Spleen (tissue), 11 donors: ENCODE results near the gene ALK. TPM values are rescaled to one million over a fixed set of nuclear protein-coding genes. Genes with fewer than 3 reads are reported as not detected.

Source experiments
- DNase-seq: peaks from one replicate; pipeline ENCODE4 v3.0.0-alpha.2; 2020
- H3K27ac ChIP-seq, 8 donors: fragments of 200-600 bp; sonication (generic) in 7 of 8; 1 replicate in 4 of 8; 2 replicates in 4 of 8; pipeline versions ENCODE4 v1.5.0 to v1.8.0; 2016 to 2021; ENCODE audit warnings: inconsistent platforms in 4 of 8, mild to moderate bottlenecking in 4 of 8, moderate library complexity in 1 of 8
- H3K27me3 ChIP-seq, 7 donors: fragments of 200-600 bp; sonication (generic) in 6 of 7; replicated peaks in 1 of 7; 1 replicate in 4 of 7; 2 replicates in 3 of 7; pipeline versions ENCODE4 v1.5.0 to v1.8.0; 2016 to 2021; ENCODE audit warnings: inconsistent platforms in 3 of 7, mild to moderate bottlenecking in 1 of 7
- H3K36me3 ChIP-seq, 6 donors: fragments of 200-600 bp; sonication (generic) in 5 of 6; 1 replicate in 4 of 6; 2 replicates in 2 of 6; pipeline versions ENCODE4 v1.5.0 to v1.8.0; 2016 to 2021; ENCODE audit warnings: inconsistent platforms in 2 of 6
- H3K4me1 ChIP-seq, 6 donors: fragments of 200-600 bp; sonication (generic) in 5 of 6; 1 replicate in 3 of 6; 2 replicates in 3 of 6; pipeline versions ENCODE4 v1.5.0 to v1.8.0; 2016 to 2021; ENCODE audit warnings: inconsistent platforms in 3 of 6
- H3K4me3 ChIP-seq, 8 donors: fragments of 200-600 bp; sonication (generic) in 7 of 8; 1 replicate in 4 of 8; 2 replicates in 4 of 8; pipeline versions ENCODE4 v1.5.0 to v1.8.0; 2016 to 2021; ENCODE audit warnings: inconsistent platforms in 4 of 8, mild to moderate bottlenecking in 4 of 8, moderate library complexity in 2 of 8
- H3K9me3 ChIP-seq, 8 donors: fragments of 200-600 bp; sonication (generic) in 7 of 8; 1 replicate in 4 of 8; 2 replicates in 4 of 8; pipeline versions ENCODE4 v1.5.0 to v1.8.0; 2016 to 2021; ENCODE audit warnings: inconsistent platforms in 4 of 8
- POLR2A ChIP-seq, 3 donors: fragments of 450-650 bp; IDR thresholded peaks; one replicate each; pipeline ENCODE4 v1.5.1; 2017; ENCODE audit warnings: antibody characterized with exemption in 3 of 3, mild to moderate bottlenecking in 1 of 3
- POLR2AphosphoS5 ChIP-seq, 3 donors: sonication (generic); formaldehyde crosslinking; IDR thresholded peaks; one replicate each; pipeline ENCODE4 v1.5.1; 2017; ENCODE audit warnings: antibody characterized with exemption in 3 of 3
- WGBS, 5 donors: extraction: QIAGEN DNeasy Blood & Tissue Kit in 3 of 5; methylation state at CpG; one replicate each; pipeline versions ENCODE4 v1.1.5 to v1.1.7; 2013 to 2018; 5-methylcytosine and 5-hydroxymethylcytosine counted together
- intact Hi-C: fragments of 100-400 bp; cut with DNase I; formaldehyde crosslinking; loops from one replicate; pipeline ENCODE4 v1.15.0; 2023; ENCODE audit warnings: low total_unique reads
- polyA plus RNA-seq, 3 donors: library from polyadenylated mRNA; stranded (reverse); fragments of 200-250 nt; gene quantifications; one replicate each; pipeline ENCODE4 v1.2.1, GENCODE V29; 2013
- total RNA-seq, 7 donors: library from RNA; depleted of rRNA in 3 of 7; stranded (reverse); fragments of >200 nt in 3 of 7; fragmentation: NEBNext Ultra II Directional in 4 of 7; extraction: Animal tissue kit (Norgen Biotek cat#: 25700) in 4 of 7; gene quantifications; one replicate each; pipeline versions ENCODE4 v1.1.0 to v1.2.1, GENCODE V29; 2016 to 2021
- TF ChIP-seq, protein P1 (sequence below), 11 experiments: fragments of 200-600 bp in 7 of 11; fragments of 450-650 bp in 4 of 11; sonication (generic) in 4 of 11; IDR thresholded peaks in 8 of 11; conservative IDR thresholded peaks in 3 of 11; 1 replicate in 7 of 11; 2 replicates in 4 of 11; pipeline versions ENCODE4 v1.4.0 to v1.8.0; 2016 to 2021; ENCODE audit warnings: antibody characterized with exemption in 11 of 11, inconsistent platforms in 4 of 11, mild to moderate bottlenecking in 1 of 11
- donor health status: healthy with polysubstance abuse.
- donor health status: DM: no; HTN: no; CAD: no; lungs with moderate emphysema.
- donor health status: DM: no; HTN: no; CAD: no.
- donor health status: Bipolar disorder and iron deficiency.
- donor health status: healthy.
- donor health status: DM: no; HTN: no; CAD: no.
- donor health status: DM: yes; HTN: yes; CAD: no.

ALK gene
- total and polyA plus RNA-seq, 10 donors, result 0.03 to 0.28 (median 0.06) TPM; not detected in 7

DNA sequence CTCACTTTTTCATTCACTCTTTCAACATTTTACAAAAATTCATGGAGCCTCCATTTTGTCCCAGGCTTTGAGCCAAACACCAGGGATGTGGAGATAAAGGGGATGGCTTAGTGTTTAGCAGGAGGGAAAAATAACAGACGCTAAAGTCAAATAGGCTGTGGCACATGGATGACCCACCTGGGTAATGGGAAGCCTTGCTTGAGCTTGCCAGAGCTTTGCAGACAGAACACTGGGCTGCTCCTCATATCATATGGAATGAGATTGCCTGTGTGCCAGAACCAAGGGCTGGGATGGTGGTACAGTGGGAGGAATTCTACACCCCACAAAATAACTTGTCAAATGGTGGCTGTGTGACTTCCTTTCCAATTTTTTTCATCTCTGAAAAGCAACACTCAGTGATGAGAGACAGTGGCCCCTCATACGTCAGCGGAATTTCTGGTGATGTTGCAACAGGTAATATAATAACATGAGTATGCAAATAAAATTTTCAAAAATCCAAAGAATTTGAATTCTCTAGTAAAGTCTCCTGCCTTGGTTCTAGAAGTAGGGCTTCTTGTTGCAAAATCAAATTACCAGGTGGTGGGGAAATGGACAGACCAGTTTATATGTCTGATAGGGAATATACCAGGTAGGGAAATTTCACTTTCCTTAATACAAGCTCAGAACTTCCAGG is 553.3 kb downstream of the ALK start:
- Histone ChIP-seq H3K27ac (no peak overlapping the region), H3K4me3 (no peak overlapping the region), H3K27me3 (peaks cover 0 to 13% (median 0%) of the 10 kb centered on the region in 7 donors), H3K9me3 (no peaks in the 10 kb centered on the region), H3K4me1 (no peaks in the 10 kb centered on the region), H3K36me3 (no peaks in the 10 kb centered on the region)
- intact Hi-C loops, result no loop called here
- TF ChIP-seq POLR2A (IDR thresholded peaks at IDR 0.05) (no peak), POLR2AphosphoS5 (IDR thresholded peaks at IDR 0.05) (no peak)
- TF ChIP-seq, protein P1, sequence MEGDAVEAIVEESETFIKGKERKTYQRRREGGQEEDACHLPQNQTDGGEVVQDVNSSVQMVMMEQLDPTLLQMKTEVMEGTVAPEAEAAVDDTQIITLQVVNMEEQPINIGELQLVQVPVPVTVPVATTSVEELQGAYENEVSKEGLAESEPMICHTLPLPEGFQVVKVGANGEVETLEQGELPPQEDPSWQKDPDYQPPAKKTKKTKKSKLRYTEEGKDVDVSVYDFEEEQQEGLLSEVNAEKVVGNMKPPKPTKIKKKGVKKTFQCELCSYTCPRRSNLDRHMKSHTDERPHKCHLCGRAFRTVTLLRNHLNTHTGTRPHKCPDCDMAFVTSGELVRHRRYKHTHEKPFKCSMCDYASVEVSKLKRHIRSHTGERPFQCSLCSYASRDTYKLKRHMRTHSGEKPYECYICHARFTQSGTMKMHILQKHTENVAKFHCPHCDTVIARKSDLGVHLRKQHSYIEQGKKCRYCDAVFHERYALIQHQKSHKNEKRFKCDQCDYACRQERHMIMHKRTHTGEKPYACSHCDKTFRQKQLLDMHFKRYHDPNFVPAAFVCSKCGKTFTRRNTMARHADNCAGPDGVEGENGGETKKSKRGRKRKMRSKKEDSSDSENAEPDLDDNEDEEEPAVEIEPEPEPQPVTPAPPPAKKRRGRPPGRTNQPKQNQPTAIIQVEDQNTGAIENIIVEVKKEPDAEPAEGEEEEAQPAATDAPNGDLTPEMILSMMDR (IDR thresholded peaks at IDR 0.05 in 8 of 11, conservative IDR thresholded peaks at IDR 0.05 in 3 of 11), result no peak
- DNase-seq, result no peak
- 78 to 87% (median 81%) methylated on average over 3 of the region's 3 CpGs for WGBS, 5 donors

DNA sequence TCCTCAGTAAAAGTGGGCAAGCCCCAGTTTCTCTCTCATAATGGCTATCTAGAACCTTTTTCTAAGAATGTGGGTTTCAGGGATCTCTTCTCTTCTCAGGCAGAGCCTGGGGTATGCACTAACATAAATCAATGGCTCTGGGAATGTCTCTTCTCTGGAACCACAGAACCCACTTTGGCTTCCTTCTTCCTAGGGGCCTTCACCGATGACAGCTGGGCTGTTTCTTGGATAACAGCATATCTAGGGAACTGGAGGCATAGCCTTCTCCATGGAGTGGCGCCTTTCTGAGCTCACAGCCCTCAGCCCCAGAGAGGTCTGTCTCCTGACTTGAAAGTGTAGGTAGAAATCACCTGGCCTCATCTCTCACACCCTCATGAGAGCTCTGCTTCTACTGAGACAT is 558.3 kb downstream of the ALK start:
- no peak overlapping the region for H3K4me3 ChIP-seq
- H3K27ac ChIP-seq, result no peak overlapping the region
- peaks cover 0 to 22% (median 0%) of the 10 kb centered on the region in 7 donors for H3K27me3 ChIP-seq
- TF ChIP-seq POLR2AphosphoS5 (IDR thresholded peaks at IDR 0.05) (no peak), POLR2A (IDR thresholded peaks at IDR 0.05) (no peak)
- TF ChIP-seq, protein P1 (IDR thresholded peaks at IDR 0.05 in 8 of 11, conservative IDR thresholded peaks at IDR 0.05 in 3 of 11), result no peak
- no peak for DNase-seq
- intact Hi-C loops, result no loop called here
- H3K36me3 ChIP-seq, result no peaks in the 10 kb centered on the region
- no peaks in the 10 kb centered on the region for H3K9me3 ChIP-seq
- WGBS, 5 donors, result 50 to 68% (median 61%) methylated on average over 2 of the region's 2 CpGs
- H3K4me1 ChIP-seq, result no peaks in the 10 kb centered on the region

- intact Hi-C loops, result no loop called here
- TF ChIP-seq, protein P1 (IDR thresholded peaks at IDR 0.05 in 8 of 11, conservative IDR thresholded peaks at IDR 0.05 in 3 of 11), result no peak
- TF ChIP-seq POLR2AphosphoS5 (IDR thresholded peaks at IDR 0.05) (no peak), POLR2A (IDR thresholded peaks at IDR 0.05) (no peak)
- DNase-seq, result no peak
- whole genome bisulfite sequencing, 5 donors, result 85 to 89% (median 89%) methylated on average over 6 of the region's 6 CpGs
- no peaks in the 10 kb centered on the region for H3K9me3 ChIP-seq
- no peak overlapping the region for H3K4me3 ChIP-seq
- peaks cover 0 to 15% (median 0%) of the 10 kb centered on the region in 7 donors for H3K27me3 ChIP-seq
- H3K36me3 ChIP-seq, result no peaks in the 10 kb centered on the region
- no peaks in the 10 kb centered on the region for H3K4me1 ChIP-seq
- H3K27ac ChIP-seq, result no peak overlapping the region
These were observed 560.2 kb downstream of the ALK start for GRCh38 chr2:29361231-29361630.

DNA sequence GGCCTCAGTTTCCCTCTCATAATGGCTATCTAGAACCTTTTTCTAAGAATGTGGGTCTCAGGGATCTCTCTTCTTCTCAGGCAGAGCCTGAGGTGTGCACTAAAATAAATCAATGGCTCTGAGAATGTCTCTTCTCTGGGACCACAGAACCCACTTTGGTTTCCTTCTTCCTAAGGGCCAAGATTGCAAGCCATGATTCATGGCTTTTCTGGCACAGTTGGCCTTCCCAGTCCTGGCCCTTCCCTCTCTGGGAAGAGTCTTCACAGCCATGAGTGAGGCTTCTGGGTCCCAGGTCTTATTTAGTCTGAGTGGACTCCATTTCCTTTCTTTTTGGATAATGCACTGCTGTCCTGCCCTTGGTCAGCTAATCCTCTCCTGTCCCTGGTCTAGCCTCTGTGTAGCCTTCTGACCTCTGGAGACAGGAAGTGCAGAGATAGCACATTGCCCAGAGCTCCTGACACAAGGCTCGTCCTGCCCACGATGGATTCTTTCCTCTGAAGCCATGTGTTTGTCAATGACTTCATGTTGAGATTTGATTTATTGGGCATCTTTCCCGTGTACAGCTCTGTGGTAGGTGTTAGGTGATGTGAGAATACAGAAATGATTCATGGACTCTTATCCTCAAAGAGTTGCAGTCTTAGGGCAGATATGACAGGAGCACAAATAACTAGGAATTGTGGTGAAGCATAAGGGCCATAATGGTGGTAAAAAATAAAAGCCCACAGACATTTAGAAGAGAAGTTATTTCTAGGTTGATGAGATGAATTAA is 561.2 kb downstream of the ALK start:
- intact Hi-C loops, result no loop called here
- H3K4me3 ChIP-seq, result no peak overlapping the region
- TF ChIP-seq POLR2AphosphoS5 (IDR thresholded peaks at IDR 0.05), result no peak
- TF ChIP-seq, protein P1 (IDR thresholded peaks at IDR 0.05 in 8 of 11, conservative IDR thresholded peaks at IDR 0.05 in 3 of 11), result no peak
- TF ChIP-seq POLR2A (IDR thresholded peaks at IDR 0.05), result no peak

More for the DNA sequence above, 561.2 kb downstream of the ALK start:
- no peak overlapping the region for H3K27ac ChIP-seq
- DNase-seq, result no peak
- H3K36me3 ChIP-seq, result no peaks in the 10 kb centered on the region
- H3K27me3 ChIP-seq, result peaks cover 0 to 15% (median 0%) of the 10 kb centered on the region in 7 donors
- no peaks in the 10 kb centered on the region for H3K9me3 ChIP-seq
- no peaks in the 10 kb centered on the region for H3K4me1 ChIP-seq
- WGBS, 5 donors, result 13 to 22% (median 16%) methylated on average over 3 of the region's 3 CpGs
